SU-DHL-6 (cell line): ENCODE measurements around the gene CLCA2.

ENCODE experiments used
- H2AFZ ChIP-seq: fragments of 200-600 bp; sonication (generic); 2 replicates; pipeline ENCODE4 v1.6.1; 2014; ENCODE audit warnings: low read depth, mild to moderate bottlenecking, moderate library complexity, mixed read lengths, antibody characterized with exemption, low read length; ENCODE audit not compliant: severe bottlenecking
- H3F3A ChIP-seq: fragments of 200-600 bp; shearing (Covaris generic); 2 replicates; pipeline ENCODE4 v1.6.0; 2016; ENCODE audit warnings: antibody characterized with exemption, mild to moderate bottlenecking; ENCODE audit not compliant: insufficient read depth
- H3K27ac ChIP-seq: fragments of 200-600 bp; sonication (generic); 2 replicates; pipeline ENCODE4 v1.5.1; 2016; ENCODE audit warnings: low read depth, mild to moderate bottlenecking, low read length, moderate library complexity, mixed read lengths
- H3K27me3 ChIP-seq: fragments of 200-600 bp; sonication (generic), shearing (Covaris generic); 2 replicates; pipeline ENCODE4 v1.6.0; 2014; ENCODE audit warnings: mild to moderate bottlenecking, low read length
- H3K36me3 ChIP-seq: fragments of 200-600 bp; sonication (generic); 2 replicates; pipeline ENCODE4 v1.6.1; 2014; ENCODE audit warnings: mild to moderate bottlenecking, low read length, mixed read lengths
- H3K4me2 ChIP-seq: fragments of 300-600, 200-600 bp; shearing (Covaris generic), sonication (generic); 2 replicates; pipeline ENCODE4 v1.6.0; 2014; ENCODE audit warnings: low read length, low read depth, mild to moderate bottlenecking; ENCODE audit not compliant: poor library complexity, severe bottlenecking
- H3K4me3 ChIP-seq: fragments of 200-600 bp; sonication (generic); 2 replicates; pipeline ENCODE4 v1.5.1; 2014; ENCODE audit warnings: antibody characterized with exemption, low read length, mild to moderate bottlenecking, mixed read lengths; ENCODE audit not compliant: insufficient read depth, poor library complexity, severe bottlenecking
- H3K79me2 ChIP-seq: fragments of 200-600 bp; sonication (generic); 2 replicates; pipeline ENCODE4 v1.6.1; 2014; ENCODE audit warnings: mild to moderate bottlenecking, low read length, moderate library complexity; ENCODE audit not compliant: insufficient read depth
- H3K9ac ChIP-seq: fragments of 200-600 bp; sonication (generic); 2 replicates; pipeline ENCODE4 v1.7.0; 2014; ENCODE audit warnings: mild to moderate bottlenecking, low read length
- H3K9me2 ChIP-seq: fragments of 200-600 bp; sonication (generic); replicated peaks from 2 replicates; pipeline ENCODE4 v1.6.1; 2014; ENCODE audit warnings: low read length; ENCODE audit not compliant: insufficient read depth
- H3K9me3 ChIP-seq: fragments of 200-600 bp; sonication (generic); 2 replicates; pipeline ENCODE4 v1.6.1; 2014; ENCODE audit warnings: low read length, mixed read lengths; ENCODE audit not compliant: insufficient read depth
- H4K20me1 ChIP-seq: fragments of 200-600 bp; sonication (generic); 2 replicates; pipeline ENCODE4 v1.6.1; 2014; ENCODE audit warnings: low read depth, mild to moderate bottlenecking, antibody characterized with exemption, low read length, moderate library complexity, mixed read lengths
- CTCF ChIP-seq: fragments of 200-600 bp; sonication (generic); IDR thresholded peaks from one replicate; pipeline ENCODE4 v1.5.1; 2017; ENCODE audit warnings: antibody characterized with exemption, mild to moderate bottlenecking, low read length, moderate library complexity; ENCODE audit not compliant: insufficient read depth, poor library complexity, severe bottlenecking
- EZH2phosphoT487 ChIP-seq: fragments of 200-600 bp; sonication (generic), shearing (Covaris generic); conservative IDR thresholded peaks from 2 replicates; pipeline ENCODE4 v1.6.1; 2018; ENCODE audit warnings: mild to moderate bottlenecking, antibody characterized with exemption, low read length, moderate library complexity, mixed read lengths

The CLCA2 gene

GRCh38 chr1:86504137-86504479 lies 80.1 kb downstream of the CLCA2 start:
- no peaks in the 10 kb centered on the region for H3K9me3 ChIP-seq
- no peaks in the 10 kb centered on the region for H3K79me2 ChIP-seq
- H3K27me3 ChIP-seq: no peaks in the 10 kb centered on the region
- no peak overlapping the region for H3K27ac ChIP-seq
- no peak overlapping the region for H3K4me3 ChIP-seq
- no peaks in the 10 kb centered on the region for H3K9me2 ChIP-seq
- no peak overlapping the region for H3K9ac ChIP-seq
- no peaks in the 10 kb centered on the region for H4K20me1 ChIP-seq
- H3K36me3 ChIP-seq: no peaks in the 10 kb centered on the region
- H3F3A ChIP-seq: no peaks in the 10 kb centered on the region
- no peak overlapping the region for H2AFZ ChIP-seq
- H3K4me2 ChIP-seq: no peak overlapping the region
- TF ChIP-seq CTCF: no peak
- no peak for TF ChIP-seq EZH2phosphoT487

- H3K9ac ChIP-seq: no peak overlapping the region
- H3K9me3 ChIP-seq: no peaks in the 10 kb centered on the region
- H3K79me2 ChIP-seq: no peaks in the 10 kb centered on the region
- no peak overlapping the region for H3K4me2 ChIP-seq
- no peaks in the 10 kb centered on the region for H3K36me3 ChIP-seq
- no peaks in the 10 kb centered on the region for H3K27me3 ChIP-seq
- no peak overlapping the region for H3K27ac ChIP-seq
- no peak overlapping the region for H3K4me3 ChIP-seq
- TF ChIP-seq CTCF (no peak), EZH2phosphoT487 (no peak)
- H3K9me2 ChIP-seq: no peaks in the 10 kb centered on the region
- H2AFZ ChIP-seq: no peak overlapping the region
- no peaks in the 10 kb centered on the region for H3F3A ChIP-seq
- no peaks in the 10 kb centered on the region for H4K20me1 ChIP-seq
Measured at GRCh38 chr1:86504895-86505563, 81.1 kb downstream of the CLCA2 start.

GRCh38 chr1:86505564-86505902 lies 81.6 kb downstream of the CLCA2 start:
- Histone ChIP-seq H3K4me3 (no peak overlapping the region), H3K4me2 (no peak overlapping the region), H3K79me2 (no peaks in the 10 kb centered on the region), H3K9ac (no peak overlapping the region), H3K9me2 (no peaks in the 10 kb centered on the region), H2AFZ (no peak overlapping the region), H3K9me3 (no peaks in the 10 kb centered on the region), H3F3A (no peaks in the 10 kb centered on the region), H3K27me3 (no peaks in the 10 kb centered on the region), H4K20me1 (no peaks in the 10 kb centered on the region), H3K36me3 (no peaks in the 10 kb centered on the region), H3K27ac (no peak overlapping the region)
- TF ChIP-seq CTCF: no peak
- no peak for TF ChIP-seq EZH2phosphoT487
